Stimulated activated CD4-positive, alpha-beta T cell treated with anti-CD3 and anti-CD28 coated beads, Interleukin-2, amount 100 ng/mL, for 48 hours (primary cell): ENCODE data around the gene TAS2R50.

ENCODE experiments used
- DNase-seq, 2 donors: peaks; one replicate each; pipeline ENCODE4 v3.0.0-alpha.2; 2020

TAS2R50 gene

DNA sequence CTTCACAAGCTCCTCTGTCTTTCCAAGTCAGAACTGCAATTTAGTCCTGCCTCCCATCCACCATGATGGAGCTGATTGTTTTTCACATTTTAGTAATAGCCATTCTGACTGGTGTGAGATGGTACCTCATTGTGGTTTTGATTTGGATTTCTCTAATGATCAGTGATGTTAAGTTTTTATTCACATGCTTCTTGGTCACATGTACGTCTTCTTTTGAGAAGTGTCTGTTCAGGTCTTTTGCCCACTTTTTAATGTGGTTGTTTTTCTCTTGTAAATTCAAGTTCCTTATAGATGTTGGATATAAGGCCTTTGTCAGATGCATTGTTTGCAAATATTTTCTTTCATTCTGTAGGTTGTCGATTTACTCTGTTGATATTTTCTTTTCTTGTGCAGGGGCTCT lies 43.5 kb downstream of the TAS2R50 start:
- no peak for DNase-seq

DNA sequence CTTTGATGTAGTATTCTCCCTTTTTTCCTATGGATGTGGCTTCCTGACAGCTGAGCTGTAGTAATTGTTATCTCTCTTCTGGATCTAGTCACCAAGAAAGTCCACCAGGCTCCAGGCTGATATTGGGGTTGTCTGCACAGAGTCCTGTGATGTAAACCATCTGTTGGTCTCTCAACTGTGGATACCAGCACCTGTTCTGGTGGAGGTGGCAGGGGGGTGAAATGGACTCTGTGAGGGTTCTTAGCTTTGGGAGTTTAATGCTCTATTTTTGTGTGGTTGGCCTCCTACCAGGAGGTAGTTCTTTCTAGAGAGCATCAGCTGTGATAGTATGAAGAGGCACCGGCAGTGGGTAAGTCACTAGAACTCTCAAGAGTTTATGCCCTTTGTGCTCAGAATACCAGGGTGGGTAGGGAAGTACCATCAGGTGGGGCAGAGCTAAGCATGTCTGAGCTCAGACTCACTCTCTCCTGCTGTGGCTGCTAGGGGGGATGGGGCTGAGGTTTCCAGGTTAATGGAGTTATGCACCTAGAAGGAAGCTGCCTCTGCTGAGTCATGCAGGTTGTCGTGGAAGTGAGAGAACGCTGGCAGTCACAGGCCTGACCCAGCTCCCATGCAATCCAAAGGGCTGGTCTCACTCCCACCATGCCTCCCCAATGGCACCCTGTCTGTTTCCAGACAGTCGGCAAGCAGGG lies 44.6 kb downstream of the TAS2R50 start:
- no peak for DNase-seq

DNA sequence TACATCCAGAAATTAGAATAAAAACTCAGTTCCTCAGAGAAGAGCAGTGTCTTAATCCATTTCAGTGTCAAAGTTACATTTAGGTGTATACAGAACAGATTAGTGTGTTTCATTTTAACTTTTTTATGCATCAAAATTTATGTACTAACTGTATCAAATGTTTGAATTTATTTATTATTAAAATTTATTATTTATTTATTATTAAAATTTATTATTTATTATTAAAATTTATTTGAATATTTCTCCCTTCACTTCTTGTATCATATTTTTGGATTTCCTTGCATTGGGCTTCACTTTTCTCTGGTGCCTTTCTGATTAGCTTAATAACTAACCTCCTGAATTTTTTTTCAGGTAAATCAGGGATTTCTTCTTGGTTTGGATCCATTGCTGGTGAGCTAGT lies 45.3 kb downstream of the TAS2R50 start:
- no peak for DNase-seq

DNA sequence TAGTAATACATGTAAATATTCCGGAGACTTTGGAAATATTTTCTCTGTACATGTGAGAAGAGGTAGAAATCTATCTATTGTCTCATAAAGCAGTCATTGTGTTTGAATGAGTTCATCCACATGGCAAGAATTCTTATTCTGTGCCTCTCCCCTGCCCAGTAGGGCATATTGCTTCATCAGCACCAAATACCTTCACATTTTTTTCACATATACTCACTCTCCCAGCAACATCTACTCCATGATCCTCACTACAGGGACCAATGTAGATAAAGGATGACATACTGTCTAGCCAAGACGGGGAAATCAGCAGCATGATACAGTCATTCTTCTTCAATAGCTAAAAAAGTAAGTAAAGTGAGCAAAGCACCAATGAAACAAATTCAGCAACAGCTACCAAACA lies 46.3 kb downstream of the TAS2R50 start:
- no peak for DNase-seq

DNA sequence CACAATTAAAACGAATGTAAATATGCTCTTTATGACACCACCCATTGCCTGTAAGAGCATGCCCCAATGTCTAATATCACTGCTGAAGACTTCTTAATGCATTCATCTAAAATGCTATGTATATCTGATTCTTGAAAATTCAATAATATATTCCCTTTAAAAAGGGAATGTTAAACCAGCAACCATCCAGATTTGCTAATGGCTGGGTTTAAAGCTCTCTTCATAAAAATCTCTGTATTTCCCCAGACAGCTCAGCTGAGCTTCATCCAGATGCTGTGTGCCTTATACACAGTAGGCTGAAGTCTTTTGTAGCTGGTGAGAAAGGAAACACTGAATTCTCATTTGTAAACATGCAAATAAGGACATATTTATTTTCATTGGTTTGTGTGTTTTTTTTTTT lies 47.5 kb downstream of the TAS2R50 start, which contains the start of gene TAS2R14:
Gene TAS2R14 (minus strand): TSS at position 101 of the 400 bp plus-strand sequence. CDS start 56 bp downstream, at position 45.
- DNase-seq, result no peak

DNA sequence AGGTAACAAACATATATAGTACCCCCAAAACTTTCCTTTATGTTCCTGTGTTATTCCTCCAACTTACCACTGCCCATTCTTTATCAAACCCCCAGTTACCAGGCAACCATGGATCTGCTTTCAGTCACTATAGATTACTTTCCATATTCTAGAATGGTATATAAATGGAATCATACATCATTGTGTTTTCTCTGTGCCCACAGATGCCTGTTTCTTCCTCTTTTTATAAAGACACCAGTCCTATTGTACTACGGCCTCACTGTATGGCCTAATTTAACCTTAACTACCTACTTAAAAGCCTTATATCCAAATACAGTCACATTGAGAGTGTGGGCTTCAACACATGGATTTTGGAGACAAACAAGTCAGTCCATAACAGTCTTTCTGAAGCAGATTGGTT lies 50.2 kb downstream of the TAS2R50 start:
- no peak for DNase-seq
